Tibial nerve (tissue), 4 donors: ENCODE results near the gene ZNF853. TPM values are rescaled to one million over a fixed set of nuclear protein-coding genes. Genes with fewer than 3 reads are reported as not detected.

Experiments used
- DNase-seq, 2 donors: peaks; one replicate each; pipeline ENCODE4 v3.0.0-alpha.2; 2019; ENCODE audit warnings: low spot score in 2 of 2
- H3K27ac ChIP-seq, 4 donors: fragments of 200-600 bp; sonication (generic) in 3 of 4; one replicate each; pipeline ENCODE4 v1.5.1; 2017 to 2019; ENCODE audit warnings: mild to moderate bottlenecking in 1 of 4
- H3K27me3 ChIP-seq, 2 donors: fragments of 200-600 bp; sonication (generic) in 1 of 2; one replicate each; pipeline versions ENCODE4 v1.5.1 to v1.6.0; 2017 to 2019
- H3K36me3 ChIP-seq, 3 donors: fragments of 200-600 bp; sonication (generic); one replicate each; pipeline ENCODE4 v1.5.1; 2018 to 2019
- H3K4me1 ChIP-seq, 4 donors: fragments of 200-600 bp; sonication (generic) in 3 of 4; one replicate each; pipeline ENCODE4 v1.5.1; 2017 to 2019
- H3K4me3 ChIP-seq, 4 donors: fragments of 200-600 bp; sonication (generic) in 3 of 4; one replicate each; pipeline ENCODE4 v1.5.1; 2017 to 2019; ENCODE audit warnings: mild to moderate bottlenecking in 1 of 4, moderate library complexity in 1 of 4
- H3K9me3 ChIP-seq, 4 donors: fragments of 200-600 bp; sonication (generic) in 3 of 4; one replicate each; pipeline ENCODE4 v1.5.1; 2017 to 2019
- CTCF ChIP-seq, 5 experiments: fragments of 200-600 bp in 3 of 5; fragments of 450-650 bp in 2 of 5; sonication (generic) in 3 of 5; IDR thresholded peaks; one replicate each; pipeline ENCODE4 v1.5.1; 2016 to 2019; ENCODE audit warnings: antibody characterized with exemption in 5 of 5, mild to moderate bottlenecking in 3 of 5, moderate library complexity in 2 of 5
- EP300 ChIP-seq, 2 donors: sonication (generic); formaldehyde crosslinking; IDR thresholded peaks; one replicate each; pipeline ENCODE4 v1.6.1; 2017; ENCODE audit warnings: antibody characterized with exemption in 2 of 2, mild to moderate bottlenecking in 1 of 2
- POLR2A ChIP-seq, 2 donors: fragments of 450-650 bp; IDR thresholded peaks; one replicate each; pipeline ENCODE4 v1.6.1; 2017; ENCODE audit warnings: antibody characterized with exemption in 2 of 2, mild to moderate bottlenecking in 2 of 2, moderate library complexity in 2 of 2
- WGBS, 2 donors: methylation state at CpG; one replicate each; pipeline ENCODE4 v1.1.5; 2018; 5-methylcytosine and 5-hydroxymethylcytosine counted together
- total RNA-seq, 4 donors: library from RNA; depleted of rRNA; stranded (reverse); fragments of >200 nt; gene quantifications; one replicate each; pipeline ENCODE4 v1.1.0, GENCODE V29; 2016

ZNF853 gene
- 10 to 100 TPM in 3 of 4 donors, 1 to 10 TPM in 1; 8.2 to 18.2 (median 12.7) TPM for total RNA-seq

GRCh38 chr7:6614953-6615722, at the start of gene ZNF853:
TSS of gene ZNF853 (plus strand) at chr7:6615610. CDS start at chr7:6616175, 565 bp downstream.
- peak within 1 kb of the TSS in 2 of 4 donors; percentile 40 to 73 for H3K27ac ChIP-seq
- peaks cover 0 to 18% (median 0%) of the 10 kb centered on the region in 3 donors for H3K36me3 ChIP-seq
- no peak for DNase-seq
- TF ChIP-seq CTCF (IDR thresholded peaks at IDR 0.05) (no peak), EP300 (IDR thresholded peaks at IDR 0.05) (no peak), POLR2A (IDR thresholded peaks at IDR 0.05) (no peak)
- peak within 1 kb of the TSS; percentile 54 to 82 (median 62) for H3K4me3 ChIP-seq
- no peaks in the 10 kb centered on the region for H3K27me3 ChIP-seq
- no peaks in the 10 kb centered on the region for H3K9me3 ChIP-seq
- 9 to 17% methylated on average over 9 to 17 of the region's 91 CpGs for WGBS, 2 donors
- peaks cover 0 to 21% (median 8%) of the 10 kb centered on the region in 4 donors for H3K4me1 ChIP-seq

GRCh38 chr7:6565655-6566054, 49.8 kb upstream of the ZNF853 start:
- 89 to 93% methylated on average over 4 of the region's 4 CpGs for whole genome bisulfite sequencing, 2 donors

GRCh38 chr7:6567886-6568285, 47.5 kb upstream of the ZNF853 start:
- H3K4me1 ChIP-seq, result no peaks in the 10 kb centered on the region
- no peak for DNase-seq
- TF ChIP-seq POLR2A (IDR thresholded peaks at IDR 0.05) (no peak), CTCF (IDR thresholded peaks at IDR 0.05) (no peak), EP300 (IDR thresholded peaks at IDR 0.05) (no peak)
- no peaks in the 10 kb centered on the region for H3K36me3 ChIP-seq
- H3K4me3 ChIP-seq, result no peak overlapping the region
- H3K27me3 ChIP-seq, result no peaks in the 10 kb centered on the region
- H3K9me3 ChIP-seq, result no peaks in the 10 kb centered on the region
- no peak overlapping the region for H3K27ac ChIP-seq
- 86 to 91% methylated on average over 3 of the region's 3 CpGs for WGBS, 2 donors

More at GRCh38 chr7:6565655-6566054, 49.8 kb upstream of the ZNF853 start:
- Histone ChIP-seq H3K27me3 (no peaks in the 10 kb centered on the region), H3K9me3 (no peaks in the 10 kb centered on the region), H3K4me3 (no peak overlapping the region), H3K36me3 (no peaks in the 10 kb centered on the region), H3K4me1 (no peaks in the 10 kb centered on the region), H3K27ac (no peak overlapping the region)
- no peak for DNase-seq
- TF ChIP-seq EP300 (IDR thresholded peaks at IDR 0.05) (no peak), CTCF (IDR thresholded peaks at IDR 0.05) (no peak), POLR2A (IDR thresholded peaks at IDR 0.05) (no peak)

- Histone ChIP-seq H3K36me3 (no peaks in the 10 kb centered on the region), H3K4me1 (peaks cover 0 to under 1% (median 0%) of the 10 kb centered on the region in 4 donors), H3K27ac (no peak overlapping the region), H3K27me3 (no peaks in the 10 kb centered on the region), H3K4me3 (no peak overlapping the region), H3K9me3 (no peaks in the 10 kb centered on the region)
- no peak for DNase-seq
- no peak for TF ChIP-seq CTCF (IDR thresholded peaks at IDR 0.05)
- no peak for TF ChIP-seq EP300 (IDR thresholded peaks at IDR 0.05)
- TF ChIP-seq POLR2A (IDR thresholded peaks at IDR 0.05), result no peak
- WGBS, 2 donors, result 53 to 57% methylated on average over 7 of the region's 7 CpGs
These were observed 44.1 kb upstream of the ZNF853 start for GRCh38 chr7:6571160-6571779.
